SU-DHL-6 (cell line): ENCODE measurements around the gene ZXDB.

Experiments
- CTCF ChIP-seq: fragments of 200-600 bp; sonication (generic); IDR thresholded peaks from one replicate; pipeline ENCODE4 v1.5.1; 2017; ENCODE audit warnings: antibody characterized with exemption, mild to moderate bottlenecking, low read length, moderate library complexity; ENCODE audit not compliant: insufficient read depth, poor library complexity, severe bottlenecking
- EZH2phosphoT487 ChIP-seq: fragments of 200-600 bp; sonication (generic), shearing (Covaris generic); conservative IDR thresholded peaks from 2 replicates; pipeline ENCODE4 v1.6.1; 2018; ENCODE audit warnings: mild to moderate bottlenecking, antibody characterized with exemption, low read length, moderate library complexity, mixed read lengths

GRCh38 chrX:57596109-57596508 is 4.3 kb downstream of the ZXDB start:
- TF ChIP-seq CTCF: no peak
- TF ChIP-seq EZH2phosphoT487: no peak
